HUDEP-2 (cell line): ENCODE data around the gene KRTDAP.

Experiments
- DNase-seq, 76 experiments: peaks; one replicate each; lab custom pipeline; 2025; ENCODE audit not compliant: unreplicated experiment in 76 of 76; lab: John Stamatoyannopoulos, UW

The KRTDAP gene, protein sequence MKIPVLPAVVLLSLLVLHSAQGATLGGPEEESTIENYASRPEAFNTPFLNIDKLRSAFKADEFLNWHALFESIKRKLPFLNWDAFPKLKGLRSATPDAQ

GRCh38 chr19:35490364-35490763 is at the start of gene KRTDAP:
Gene KRTDAP, minus strand, starts transcription at chr19:35490464. Its CDS starts 22 bp downstream, at chr19:35490442.
- DNase-seq = no peak

DNA sequence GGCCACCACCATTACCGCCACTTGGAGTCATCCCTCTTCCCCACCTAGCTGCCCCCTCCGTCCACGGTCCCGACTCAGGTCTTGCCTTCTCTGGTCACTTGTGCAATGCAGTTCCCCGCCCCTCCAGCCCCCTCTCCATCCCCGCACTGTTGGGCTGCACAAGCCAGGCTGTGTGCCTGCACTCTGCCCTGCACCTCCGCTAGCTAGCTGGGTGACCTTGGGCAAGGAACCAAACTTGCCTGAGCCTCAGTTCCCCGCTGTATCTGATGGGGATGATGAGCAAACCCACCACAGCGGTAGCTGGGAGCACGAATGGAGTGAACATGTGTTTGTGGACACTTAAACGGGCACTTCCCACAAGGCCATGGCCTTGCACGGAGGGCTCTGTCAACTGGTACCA is 49.6 kb upstream of the KRTDAP start:
- no peak for DNase-seq

- no peak for DNase-seq
Observed at GRCh38 chr19:35539314-35539713, 49.0 kb upstream of the KRTDAP start.

DNA sequence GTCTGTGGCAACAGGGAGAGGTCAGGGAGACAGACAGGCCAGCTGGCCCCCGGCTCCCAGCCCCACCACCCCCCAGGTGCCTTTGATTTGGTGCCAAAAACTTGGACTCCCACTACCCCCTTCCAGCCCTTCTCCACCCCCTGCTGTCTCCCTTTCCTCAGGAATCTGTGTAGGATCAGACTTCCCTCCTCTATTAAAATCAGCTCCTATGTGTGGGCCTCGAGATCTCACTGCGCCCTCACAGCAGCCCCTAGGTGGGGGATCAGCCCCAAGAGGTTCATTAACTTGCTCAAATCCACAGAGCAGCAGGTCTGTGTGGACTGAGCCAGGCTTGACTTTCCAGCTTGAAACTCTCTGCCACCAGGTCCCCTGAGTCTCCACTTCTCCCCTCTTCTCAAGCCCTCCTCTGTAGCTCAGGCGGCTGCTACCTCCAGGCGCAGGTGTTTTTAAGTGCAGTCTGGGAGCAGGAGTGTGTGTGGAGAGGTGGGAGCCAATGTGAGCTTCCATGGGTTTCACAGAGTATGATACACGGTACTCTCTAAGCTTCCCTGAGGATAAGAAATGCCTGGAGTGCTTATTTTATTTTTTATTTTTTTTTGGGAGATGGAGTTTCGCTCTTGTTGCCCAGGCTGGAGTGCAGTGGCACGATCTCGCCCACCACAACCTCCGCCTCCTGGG is 44.7 kb upstream of the KRTDAP start:
- DNase-seq = no peak

DNA sequence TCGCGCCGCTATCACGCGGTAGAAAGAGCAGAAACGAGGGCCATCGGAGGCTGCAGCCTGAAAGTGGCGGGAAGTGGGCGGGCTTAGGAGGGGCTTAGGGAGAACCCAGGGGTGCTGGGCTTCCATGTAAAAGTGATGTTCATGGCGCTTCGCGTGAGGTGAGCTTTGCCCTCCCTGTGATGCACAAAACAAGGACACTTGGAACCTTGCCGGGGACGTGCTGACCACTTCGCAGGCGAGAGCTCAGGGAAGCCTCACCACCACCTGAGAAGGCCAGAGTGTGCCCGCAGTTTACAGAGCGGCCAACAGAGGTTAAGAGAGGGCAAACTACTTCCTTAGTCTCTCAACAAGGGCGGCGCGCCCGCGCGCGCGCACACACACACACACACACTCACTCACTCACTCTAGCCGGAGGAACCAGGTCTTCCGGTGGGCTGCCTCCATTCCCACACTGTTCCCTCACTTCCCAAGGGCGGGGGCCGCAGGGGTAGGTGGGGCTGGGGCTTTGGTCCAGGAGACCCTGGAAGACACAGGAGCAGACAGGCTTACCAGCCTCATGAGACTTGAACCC is 43.6 kb upstream of the KRTDAP start:
- peak in 15 of 76 experiments; percentile 13 to 32 (median 24) for DNase-seq

GRCh38 chr19:35533201-35533821 is 43.0 kb upstream of the KRTDAP start, which contains the start of gene GAPDHS:
Gene GAPDHS, plus strand, starts transcription at chr19:35533456. Its CDS starts 72 bp downstream, at chr19:35533528.
- DNase-seq = no peak

DNA sequence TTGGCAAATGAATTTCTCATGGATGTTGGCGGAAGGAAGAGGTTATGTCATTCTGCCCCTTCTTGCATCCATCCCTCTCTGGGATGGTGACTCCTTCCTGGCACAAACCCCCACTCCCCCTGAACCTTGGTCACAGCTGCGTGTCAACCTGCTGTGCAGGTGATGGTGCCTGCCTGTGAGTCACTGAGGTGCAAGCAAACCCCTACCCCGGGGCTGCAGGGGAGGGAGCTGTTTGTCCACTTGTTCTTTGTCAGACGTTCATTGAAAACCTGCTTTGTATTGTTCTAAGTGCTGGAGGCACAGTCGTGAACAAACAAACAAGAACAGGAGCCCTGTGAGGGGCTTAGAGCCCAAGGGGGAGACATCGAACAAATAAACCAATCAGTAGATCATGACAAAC is 41.0 kb upstream of the KRTDAP start:
- no peak for DNase-seq

DNA sequence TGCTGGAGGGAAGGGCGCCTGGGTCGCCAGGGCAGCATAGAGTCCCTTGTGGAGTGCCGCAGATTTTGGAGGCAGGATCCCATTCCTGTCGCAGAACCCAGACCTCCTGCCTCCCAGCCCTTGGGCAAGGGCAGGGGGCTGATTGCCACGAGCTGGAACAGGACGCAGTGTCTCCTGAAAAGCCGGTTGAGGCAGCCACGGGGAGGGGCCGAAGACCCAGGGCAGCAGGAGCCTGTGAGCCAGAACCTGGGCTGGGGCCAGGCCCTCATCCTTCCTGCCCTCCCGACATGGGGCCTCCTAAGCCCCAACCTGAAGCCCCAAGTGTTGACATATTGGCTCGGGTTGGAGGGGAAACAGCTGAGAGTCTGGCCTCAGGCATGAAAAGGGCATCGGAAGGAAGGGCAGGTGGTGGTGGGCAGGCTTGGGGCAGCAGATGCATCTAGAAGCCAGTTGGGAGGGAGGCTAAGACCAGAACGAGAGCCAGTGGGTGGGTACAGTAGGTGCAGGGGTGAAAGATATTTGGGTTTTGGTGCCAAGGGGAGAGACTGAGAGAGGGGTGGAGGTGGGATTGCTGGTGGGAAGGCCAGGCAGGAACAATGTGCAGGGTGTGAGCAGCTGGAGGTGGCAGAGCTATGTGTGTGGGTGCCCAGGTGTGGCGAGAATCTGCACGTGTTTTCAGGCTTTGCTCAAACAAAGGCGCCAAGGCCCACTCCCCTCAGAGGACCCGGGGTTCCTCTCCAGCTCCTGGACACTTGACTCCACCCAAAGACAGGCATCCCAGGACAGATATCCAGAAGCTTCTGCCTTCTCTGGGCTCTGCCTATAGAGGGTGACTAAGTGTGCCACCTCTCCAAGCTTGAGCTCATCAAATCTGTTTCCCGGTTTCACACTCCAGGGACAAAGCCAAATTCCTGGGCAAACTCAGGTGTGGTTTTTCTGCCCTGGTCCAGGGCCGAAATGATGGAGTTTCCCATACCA is 39.3 kb upstream of the KRTDAP start:
- DNase-seq = no peak

- no peak for DNase-seq
Observed at GRCh38 chr19:35528218-35529038, 38.2 kb upstream of the KRTDAP start, which contains the start of gene SBSN. Gene SBSN, minus strand, starts transcription at chr19:35528311. Its CDS starts 30 bp downstream, at chr19:35528281.

DNA sequence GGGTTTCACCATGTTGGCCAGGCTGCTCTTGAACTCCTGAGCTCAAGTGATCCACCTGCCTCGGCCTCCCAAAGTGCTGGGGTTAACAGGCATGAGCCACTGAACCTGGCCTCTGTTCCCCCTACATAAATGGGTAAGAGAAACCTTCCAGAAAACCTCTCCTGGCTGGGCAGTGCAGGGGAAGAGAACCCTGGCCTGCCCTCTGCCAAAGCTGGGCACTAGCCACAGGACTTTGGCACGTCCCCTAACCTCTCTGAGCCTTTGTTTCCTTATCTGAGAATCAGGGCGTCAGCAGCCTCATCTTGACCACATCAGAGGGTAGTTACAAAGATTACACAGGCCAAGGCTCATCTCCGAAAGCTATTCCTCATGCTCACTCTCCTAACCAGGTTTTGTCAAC is 35.6 kb upstream of the KRTDAP start:
- peak in 1 of 76 experiments; percentile 14 for DNase-seq

- DNase-seq = no peak
Observed at GRCh38 chr19:35524181-35524837, 34.0 kb upstream of the KRTDAP start.

- DNase-seq = no peak
Observed at GRCh38 chr19:35522745-35523327, 32.6 kb upstream of the KRTDAP start.

- DNase-seq = no peak
Observed at GRCh38 chr19:35521124-35521743, 31.0 kb upstream of the KRTDAP start.

GRCh38 chr19:35519291-35519690 is 29.0 kb upstream of the KRTDAP start:
- no peak for DNase-seq

DNA sequence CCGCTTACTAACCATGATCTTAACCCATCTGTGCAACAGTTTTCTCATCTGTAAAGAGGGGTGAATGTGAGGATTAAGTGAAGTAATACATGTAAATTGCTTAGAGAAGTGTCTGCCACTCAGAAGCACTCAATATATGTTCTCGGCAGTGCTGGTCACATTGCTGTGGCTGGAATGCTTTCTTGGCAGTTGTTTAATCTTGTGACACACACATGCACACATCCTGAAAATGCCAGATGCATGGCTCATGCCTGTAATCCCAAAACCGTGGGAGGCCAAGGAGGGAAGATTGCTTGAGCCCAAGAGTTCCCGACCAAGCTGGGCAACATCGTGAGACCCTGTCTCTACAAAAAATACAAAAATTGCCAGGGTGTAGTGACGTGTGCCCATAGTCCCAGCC is 28.0 kb upstream of the KRTDAP start:
- no peak for DNase-seq

DNA sequence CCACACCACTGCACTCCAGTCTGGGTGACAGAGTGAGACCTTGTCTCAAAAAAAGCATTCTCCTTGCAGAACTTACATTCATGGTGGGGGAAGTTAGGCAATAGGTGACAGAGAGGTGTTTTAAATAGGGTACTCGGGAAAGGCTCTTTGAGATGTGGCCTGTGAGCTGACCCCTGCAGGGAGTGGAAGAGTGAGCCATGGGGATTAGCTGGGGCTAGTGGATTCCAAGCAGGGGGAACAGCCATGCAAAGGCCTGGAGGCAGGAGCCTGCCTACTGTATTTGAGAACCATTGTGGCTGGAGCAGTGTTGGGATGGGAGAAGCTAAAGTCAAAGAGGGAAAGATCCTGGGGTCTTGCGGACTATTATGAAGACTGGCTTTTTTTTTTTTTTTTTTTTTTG is 27.1 kb upstream of the KRTDAP start:
- DNase-seq = no peak

- no peak for DNase-seq
Observed at GRCh38 chr19:35516310-35516709, 26.0 kb upstream of the KRTDAP start.

GRCh38 chr19:35514282-35514809 is 24.1 kb upstream of the KRTDAP start:
- DNase-seq = no peak
